Measurements from ENCODE around the gene GPR162. TPM values are rescaled to one million over a fixed set of nuclear protein-coding genes. Genes with fewer than 3 reads are reported as not detected.
"Not testable (repeated sequence)": the region's sequence is repeated elsewhere in the genome, so short reads cannot be mapped to it uniquely, and the experiment has no call there.

The GPR162 gene
- total RNA-seq, 2 donors from 2014 or later: 5.3 to 8.4 TPM

DNA sequence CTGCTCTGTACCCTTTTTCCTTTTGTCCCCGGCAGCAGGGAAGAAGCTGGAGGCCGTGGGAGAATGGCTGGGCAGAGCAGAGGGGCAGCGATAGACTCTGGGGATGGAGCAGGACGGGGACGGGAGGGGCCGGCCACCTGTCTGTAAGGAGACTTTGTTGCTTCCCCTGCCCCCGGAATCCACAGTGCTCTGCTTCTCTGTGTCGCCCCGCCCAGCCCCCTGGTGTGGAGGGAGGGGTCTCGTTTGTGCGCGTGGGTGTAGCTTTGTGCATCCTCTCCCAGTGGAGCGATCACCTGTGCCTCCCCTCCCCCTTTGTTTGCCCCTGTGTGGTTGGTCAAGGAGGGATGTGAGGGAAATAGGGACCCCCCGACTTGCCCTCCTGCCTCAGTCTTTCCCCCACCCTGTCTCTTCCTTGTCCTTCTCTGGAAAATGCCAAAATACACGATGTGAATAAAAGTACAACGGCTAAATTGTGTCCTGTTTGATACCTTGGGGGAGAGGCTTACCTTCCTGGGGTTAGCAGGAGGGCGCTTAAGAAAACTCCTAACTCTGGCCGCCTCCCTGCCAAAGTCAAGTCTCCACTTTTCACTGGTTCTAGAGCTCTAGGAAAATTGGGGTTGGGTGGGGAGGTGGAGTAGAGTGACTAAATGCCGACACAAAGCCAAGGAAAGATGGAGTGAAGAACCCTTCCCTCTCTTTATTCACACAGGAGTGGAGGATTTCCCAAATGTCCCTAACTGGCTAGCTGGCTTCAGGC, 44.7 kb downstream of the GPR162 start:
- ATAC-seq: no peak
- no peak for DNase-seq
- intact Hi-C loops (cut with DNase I): no loop called here

- DNase-seq (no peak), ATAC-seq (peak; percentile 5 to 23)
- intact Hi-C loops (cut with DNase I): no loop called here
These were observed 45.3 kb downstream of the GPR162 start for GRCh38 chr12:6866920-6867412.

- peak; percentile 87 to 92 for ATAC-seq
- intact Hi-C loops (cut with DNase I): no loop called here
- DNase-seq: peak; percentile 88
These were observed 46.0 kb downstream of the GPR162 start, which contains the start of gene TPI1 for GRCh38 chr12:6867413-6868210. Gene TPI1, plus strand, starts transcription at chr12:6867531. Its CDS starts 36 bp downstream, at chr12:6867567.

- intact Hi-C loops (cut with DNase I): no loop called here
- ATAC-seq: peak in 1 of 2 donors; percentile 1
- DNase-seq: no peak
These were observed 46.8 kb downstream of the GPR162 start for GRCh38 chr12:6868211-6869048.

- ATAC-seq (no peak), DNase-seq (peak; percentile 75)
- intact Hi-C loops (cut with DNase I): no loop called here
These were observed 47.7 kb downstream of the GPR162 start for GRCh38 chr12:6869049-6870021.

DNA sequence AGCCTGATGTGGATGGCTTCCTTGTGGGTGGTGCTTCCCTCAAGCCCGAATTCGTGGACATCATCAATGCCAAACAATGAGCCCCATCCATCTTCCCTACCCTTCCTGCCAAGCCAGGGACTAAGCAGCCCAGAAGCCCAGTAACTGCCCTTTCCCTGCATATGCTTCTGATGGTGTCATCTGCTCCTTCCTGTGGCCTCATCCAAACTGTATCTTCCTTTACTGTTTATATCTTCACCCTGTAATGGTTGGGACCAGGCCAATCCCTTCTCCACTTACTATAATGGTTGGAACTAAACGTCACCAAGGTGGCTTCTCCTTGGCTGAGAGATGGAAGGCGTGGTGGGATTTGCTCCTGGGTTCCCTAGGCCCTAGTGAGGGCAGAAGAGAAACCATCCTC, 48.7 kb downstream of the GPR162 start:
- intact Hi-C loops (cut with DNase I); ATAC-seq; DNase-seq: not testable (repeated sequence)

- intact Hi-C loops (cut with DNase I): no loop called here
- no peak for ATAC-seq
- peak; percentile 40 for DNase-seq
These were observed 49.7 kb downstream of the GPR162 start for GRCh38 chr12:6871052-6871957.

DNA sequence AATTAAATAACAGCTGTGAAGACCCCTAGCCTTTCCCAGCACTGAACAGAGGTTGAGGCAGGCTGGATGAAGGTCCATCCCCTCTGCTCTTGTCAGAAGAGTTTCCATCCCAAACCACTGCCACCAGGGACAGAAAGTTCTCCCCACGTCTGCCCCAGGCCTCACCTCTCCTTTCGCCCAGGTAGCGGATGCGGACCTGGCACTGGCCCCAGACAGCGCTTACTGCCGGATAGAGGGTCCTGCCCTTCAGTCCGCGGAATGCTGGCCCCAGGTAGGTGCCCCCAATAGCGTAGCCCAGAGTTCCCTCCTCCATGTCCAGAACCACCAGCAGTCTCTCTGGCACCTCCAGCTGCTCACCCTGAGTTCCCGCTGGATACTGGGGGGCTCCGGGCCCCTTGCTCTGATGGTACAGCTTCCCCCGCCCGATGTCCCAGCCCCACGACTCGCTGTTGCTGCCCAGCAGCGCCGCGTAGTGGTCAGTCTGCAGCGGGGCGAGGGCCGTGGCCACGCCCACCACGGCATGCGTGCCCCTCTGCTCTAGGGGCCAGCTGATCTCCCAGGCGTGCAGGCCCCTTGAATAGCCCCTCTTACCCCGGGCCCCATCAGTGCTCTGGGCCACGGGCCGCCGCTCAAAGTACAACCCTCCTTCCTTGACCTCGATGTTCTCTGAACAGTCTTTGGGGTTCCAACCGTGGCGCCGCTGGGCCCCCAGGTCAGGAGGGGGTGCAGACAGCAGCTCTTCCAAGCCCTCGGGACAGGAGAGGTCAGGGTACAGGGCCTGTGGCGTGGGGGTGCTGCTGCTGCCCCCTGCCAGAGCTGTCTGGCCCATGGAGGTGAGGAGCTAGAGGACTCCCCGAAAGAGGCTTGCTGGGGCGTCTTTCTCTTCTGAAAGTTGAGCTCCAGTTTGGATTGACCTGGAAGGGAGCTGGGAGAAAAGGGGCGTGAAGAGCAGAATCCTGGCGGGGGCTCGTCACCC, 50.7 kb downstream of the GPR162 start:
- intact Hi-C loops (cut with DNase I): loop anchor here in 1 of 2 donors (2.0 kb wide), 1 partner anchor 18 kb away; no protein-coding TSS in a partner anchor

DNA sequence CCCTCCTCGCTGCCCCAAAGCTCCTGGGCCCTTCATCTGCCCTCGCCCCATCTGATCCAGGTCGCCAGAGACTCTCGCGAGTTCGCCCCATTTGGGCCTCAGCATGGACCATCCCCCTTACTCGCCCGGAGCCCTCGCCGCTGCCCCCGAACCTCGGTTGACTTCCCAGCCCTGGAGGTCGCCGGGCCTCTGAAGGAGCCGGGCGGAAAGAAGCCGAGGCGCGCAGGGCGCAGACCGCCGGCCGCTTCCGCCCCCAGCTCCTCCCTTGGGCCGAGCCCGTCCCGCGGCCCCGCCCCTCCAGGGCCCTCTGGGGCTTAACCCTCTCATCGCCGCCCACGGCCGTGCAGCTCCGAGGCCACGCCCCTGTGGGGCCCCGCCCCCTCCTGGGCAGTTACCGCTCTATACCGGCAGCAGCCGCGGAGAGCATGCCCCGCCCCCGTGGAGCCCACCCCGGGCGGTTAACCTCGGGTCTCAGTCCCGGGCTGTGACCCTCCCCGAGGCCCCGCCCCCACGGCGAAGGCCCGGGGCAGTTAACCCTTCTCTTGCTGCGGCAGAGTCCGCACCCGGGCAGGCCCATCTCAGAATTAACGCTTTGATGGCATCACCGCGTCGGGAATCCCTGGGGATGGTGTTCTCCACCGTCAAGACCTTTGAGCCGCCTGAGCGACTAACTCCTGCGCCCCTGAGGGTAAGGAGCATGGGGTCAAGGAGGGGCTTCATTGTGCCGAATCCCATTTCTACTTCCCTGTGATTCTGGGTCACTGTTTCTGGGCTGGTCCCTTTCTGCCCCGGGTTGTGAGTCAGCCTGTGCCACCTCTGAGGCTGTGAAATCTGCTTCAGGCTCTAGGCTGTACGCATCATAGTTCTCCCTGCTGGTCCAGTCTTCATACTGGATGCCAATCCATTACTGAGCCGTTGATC, 51.7 kb downstream of the GPR162 start, which contains the start of gene SPSB2:
SPSB2 (minus strand) TSS at position 210 of the 921 bp plus-strand sequence. CDS start 402 bp downstream, outside the sequence.
- DNase-seq (peak; percentile 99), ATAC-seq (peak; percentile 94 to 96)
- intact Hi-C loops (cut with DNase I): loop anchor here in 1 of 2 donors (2.0 kb wide), 1 partner anchor 17 kb away; no protein-coding TSS in a partner anchor

More for the DNA sequence above, 50.7 kb downstream of the GPR162 start:
- ATAC-seq (peak; percentile 72 to 76), DNase-seq (peak; percentile 85)

DNA sequence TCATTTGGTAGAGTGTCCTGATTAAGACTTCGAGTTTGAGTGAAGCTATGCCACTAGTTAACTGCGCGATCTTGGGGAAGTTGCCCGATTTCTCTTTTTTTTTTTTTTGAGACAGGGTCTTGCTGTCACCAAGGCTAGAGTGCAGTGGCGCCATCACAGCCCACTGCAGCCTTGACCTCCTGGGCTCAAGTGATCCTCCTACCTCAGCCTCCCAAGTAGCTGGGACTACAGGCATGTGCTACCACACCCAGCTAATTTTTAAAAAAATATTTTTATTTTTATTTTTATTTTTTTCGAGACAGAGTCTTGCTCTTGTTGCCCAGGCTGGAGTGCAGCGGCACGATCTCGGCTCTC, 52.4 kb downstream of the GPR162 start:
- intact Hi-C loops (cut with DNase I); ATAC-seq; DNase-seq: not testable (repeated sequence)

Other genes starting within 250 kb of the GPR162 start
- gene CHD4, start 214.4 kb upstream of the GPR162 start, total RNA-seq: 100 to 1,000 TPM; 117 to 151 TPM
- 1 to 10 TPM; 1.8 to 2.9 TPM for gene LPAR5, start 185.9 kb upstream of the GPR162 start, total RNA-seq
- under 1 TPM; 0.60 to 0.88 TPM for gene ACRBP, start 174.4 kb upstream of the GPR162 start, total RNA-seq
- 10 to 100 TPM; 16.8 to 28.5 TPM for gene ING4, start 158.7 kb upstream of the GPR162 start, total RNA-seq
- 10 to 100 TPM; 28.3 to 31.2 TPM for gene ZNF384, start 132.4 kb upstream of the GPR162 start, total RNA-seq
- gene PIANP, start 121.0 kb upstream of the GPR162 start, total RNA-seq: under 1 TPM; 0.18 to 0.42 TPM
- gene COPS7A, start 97.8 kb upstream of the GPR162 start, total RNA-seq: 10 to 100 TPM; 61.3 to 71.2 TPM
- 100 to 1,000 TPM; 118 to 149 TPM for gene MLF2, start 68.7 kb upstream of the GPR162 start, total RNA-seq
- gene PTMS, start 55.5 kb upstream of the GPR162 start, total RNA-seq: 100 to 1,000 TPM; 164 to 189 TPM
- gene LAG3, start 49.3 kb upstream of the GPR162 start, total RNA-seq: under 1 TPM; 0.62 to 0.97 TPM
- 10 to 100 TPM; 11.6 to 24.2 TPM for gene CD4, start 32.3 kb upstream of the GPR162 start, total RNA-seq
- 10 to 100 TPM; 13.2 to 22.3 TPM for gene P3H3, start 6.6 kb downstream of the GPR162 start, total RNA-seq
- gene GNB3, start 19.1 kb downstream of the GPR162 start, total RNA-seq: 1 to 10 TPM; 2.3 to 5.8 TPM
- gene CDCA3, start 29.5 kb downstream of the GPR162 start, total RNA-seq: under 1 TPM in 1 of 2 donors, not detected in 1; 0.82 TPM
- gene USP5, start 30.3 kb downstream of the GPR162 start, total RNA-seq: 10 to 100 TPM; 63.4 to 65.4 TPM
- gene TPI1, start 45.7 kb downstream of the GPR162 start, total RNA-seq: 100 to 1,000 TPM; 642 to 858 TPM
- 1 to 10 TPM; 3.7 to 4.1 TPM for gene SPSB2, start 51.5 kb downstream of the GPR162 start, total RNA-seq
- gene LRRC23, start 83.0 kb downstream of the GPR162 start, total RNA-seq: 10 to 100 TPM in 1 of 2 donors, 1 to 10 TPM in 1; 8.1 to 10.5 TPM
- 10 to 100 TPM; 12.8 to 24.9 TPM for gene ENO2, start 92.8 kb downstream of the GPR162 start, total RNA-seq
- gene ATN1, start 106.1 kb downstream of the GPR162 start, total RNA-seq: 10 to 100 TPM; 75.3 to 83.1 TPM
- not detected for gene RNU7-1, start 122.0 kb downstream of the GPR162 start, total RNA-seq
- gene C12orf57, start 122.2 kb downstream of the GPR162 start, total RNA-seq: 100 to 1,000 TPM; 249 to 282 TPM
- 10 to 100 TPM; 13.0 to 18.9 TPM for gene PTPN6, start 129.5 kb downstream of the GPR162 start, total RNA-seq
- gene PHB2, start 148.8 kb downstream of the GPR162 start, total RNA-seq: 100 to 1,000 TPM; 117 to 157 TPM
- gene EMG1, start 149.1 kb downstream of the GPR162 start, total RNA-seq: 10 to 100 TPM; 34.4 to 36.6 TPM
- gene LPCAT3, start 196.7 kb downstream of the GPR162 start, total RNA-seq: 10 to 100 TPM; 22.6 to 29.4 TPM
- 100 to 1,000 TPM; 222 to 287 TPM for gene C1S, start 238.9 kb downstream of the GPR162 start, total RNA-seq